Sigmoid colon (tissue), 4 donors: ENCODE results near the gene RAB1B.

ENCODE experiments used
- EP300 ChIP-seq, 4 donors: sonication (generic); formaldehyde crosslinking; IDR thresholded peaks; one replicate each; pipeline ENCODE4 v1.6.1; 2017; ENCODE audit warnings: antibody characterized with exemption in 4 of 4
- POLR2A ChIP-seq, 2 donors: fragments of 450-650 bp; IDR thresholded peaks; one replicate each; pipeline ENCODE4 v1.6.1; 2016; ENCODE audit warnings: antibody characterized with exemption in 2 of 2, mild to moderate bottlenecking in 2 of 2, moderate library complexity in 2 of 2
- POLR2AphosphoS5 ChIP-seq, 4 donors: sonication (generic); formaldehyde crosslinking; IDR thresholded peaks; one replicate each; pipeline ENCODE4 v1.6.1; 2017; ENCODE audit warnings: antibody characterized with exemption in 4 of 4
- TF ChIP-seq, protein P1 (sequence below), 4 experiments: fragments of 450-650 bp in 3 of 4; fragments of 200-600 bp in 1 of 4; IDR thresholded peaks; one replicate each; pipeline ENCODE4 v1.5.1; 2016 to 2019; ENCODE audit warnings: antibody characterized with exemption in 4 of 4, mild to moderate bottlenecking in 3 of 4, moderate library complexity in 2 of 4

DNA sequence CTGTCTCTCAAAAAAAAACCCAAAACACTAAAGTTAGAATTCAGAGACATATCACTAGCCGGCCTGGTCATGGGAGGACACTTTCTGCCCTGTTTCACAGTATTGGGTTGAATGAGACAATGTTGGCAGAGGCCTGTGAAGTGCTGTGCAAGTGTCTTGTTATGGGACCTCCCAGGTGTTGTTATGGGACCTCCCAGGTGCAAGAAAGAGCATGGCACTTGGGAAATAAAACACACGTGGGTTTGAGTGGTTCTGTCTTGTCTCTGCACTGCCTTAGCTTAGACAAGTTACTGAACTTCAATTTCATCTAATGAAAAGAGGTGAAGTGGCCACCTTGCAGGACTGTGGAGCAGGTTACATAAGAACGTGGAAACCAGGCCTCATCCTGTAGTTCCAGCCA lies 28.9 kb upstream of the RAB1B start:
- TF ChIP-seq, protein P1, sequence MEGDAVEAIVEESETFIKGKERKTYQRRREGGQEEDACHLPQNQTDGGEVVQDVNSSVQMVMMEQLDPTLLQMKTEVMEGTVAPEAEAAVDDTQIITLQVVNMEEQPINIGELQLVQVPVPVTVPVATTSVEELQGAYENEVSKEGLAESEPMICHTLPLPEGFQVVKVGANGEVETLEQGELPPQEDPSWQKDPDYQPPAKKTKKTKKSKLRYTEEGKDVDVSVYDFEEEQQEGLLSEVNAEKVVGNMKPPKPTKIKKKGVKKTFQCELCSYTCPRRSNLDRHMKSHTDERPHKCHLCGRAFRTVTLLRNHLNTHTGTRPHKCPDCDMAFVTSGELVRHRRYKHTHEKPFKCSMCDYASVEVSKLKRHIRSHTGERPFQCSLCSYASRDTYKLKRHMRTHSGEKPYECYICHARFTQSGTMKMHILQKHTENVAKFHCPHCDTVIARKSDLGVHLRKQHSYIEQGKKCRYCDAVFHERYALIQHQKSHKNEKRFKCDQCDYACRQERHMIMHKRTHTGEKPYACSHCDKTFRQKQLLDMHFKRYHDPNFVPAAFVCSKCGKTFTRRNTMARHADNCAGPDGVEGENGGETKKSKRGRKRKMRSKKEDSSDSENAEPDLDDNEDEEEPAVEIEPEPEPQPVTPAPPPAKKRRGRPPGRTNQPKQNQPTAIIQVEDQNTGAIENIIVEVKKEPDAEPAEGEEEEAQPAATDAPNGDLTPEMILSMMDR (IDR thresholded peaks at IDR 0.05): no peak
- TF ChIP-seq POLR2AphosphoS5 (IDR thresholded peaks at IDR 0.05) (no peak), EP300 (IDR thresholded peaks at IDR 0.05) (no peak), POLR2A (IDR thresholded peaks at IDR 0.05) (no peak)
